ENCODE results near the gene RO60. TPM values are rescaled to one million over a fixed set of nuclear protein-coding genes. Genes with fewer than 3 reads are reported as not detected.
A peak's percentile ranks its signal among the peaks of the same experiment; 100 is the strongest.

Gene RO60
- polyA plus RNA-seq, 4 donors, result 36.1 to 57.2 (median 39.0) TPM

GRCh38 chr1:193060406-193060805, 994 bp downstream of the RO60 start:
- DNase-seq (ENCODE audit: low read depth in 4 of 4, low spot score in 2 of 4), result peak in 1 of 4 donors; percentile 11

GRCh38 chr1:193060938-193061337, 1.5 kb downstream of the RO60 start:
- DNase-seq (ENCODE audit: low read depth in 4 of 4, low spot score in 2 of 4), result no peak

GRCh38 chr1:193062698-193063463, 3.5 kb downstream of the RO60 start:
- no peak for DNase-seq (ENCODE audit: low read depth in 4 of 4, low spot score in 2 of 4)

DNA sequence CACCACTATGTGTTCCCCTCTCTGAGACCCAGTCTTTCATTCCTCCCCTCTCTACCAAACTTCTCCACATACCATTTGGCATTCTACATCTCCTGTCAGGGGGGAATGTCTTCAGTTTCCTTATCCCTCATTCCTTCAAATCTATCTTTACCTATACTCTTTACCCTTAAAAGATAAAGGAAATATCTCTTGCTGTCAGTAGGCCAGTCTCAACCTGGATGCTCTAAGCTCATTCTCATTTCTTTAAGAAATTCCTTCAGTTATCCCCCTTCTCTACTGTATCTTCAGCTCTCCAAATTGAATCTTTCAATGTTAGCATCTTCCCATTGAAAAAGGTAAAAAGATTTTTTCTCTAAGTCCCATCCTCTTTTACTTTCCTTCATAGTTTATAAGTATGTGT, 6.5 kb downstream of the RO60 start:
- DNase-seq (ENCODE audit: low read depth in 4 of 4, low spot score in 2 of 4), result no peak

GRCh38 chr1:193066606-193067005, 7.2 kb downstream of the RO60 start:
- no peak for DNase-seq (ENCODE audit: low read depth in 4 of 4, low spot score in 2 of 4)

DNA sequence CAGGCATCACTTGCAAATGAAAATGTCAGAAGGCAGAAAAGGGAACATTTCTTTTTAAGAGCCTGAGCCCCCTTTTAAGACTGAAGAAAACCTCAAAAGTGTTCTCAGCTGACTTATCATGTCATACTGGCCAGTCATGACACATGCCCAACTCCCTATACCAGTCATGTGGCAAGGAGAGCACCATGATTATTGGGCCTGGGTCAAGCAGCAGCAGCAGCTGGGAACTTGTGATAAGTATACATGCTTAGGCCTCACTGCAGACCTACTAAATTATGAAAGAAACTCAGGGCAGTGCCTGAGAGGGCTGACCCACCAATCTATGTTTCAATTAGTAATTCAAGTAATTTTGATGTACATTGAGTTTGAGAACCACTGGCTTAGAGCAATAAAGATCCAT, 8.6 kb downstream of the RO60 start:
- no peak for DNase-seq (ENCODE audit: low read depth in 4 of 4, low spot score in 2 of 4)

- DNase-seq (ENCODE audit: low read depth in 4 of 4, low spot score in 2 of 4), result no peak
These were observed 10.5 kb downstream of the RO60 start for GRCh38 chr1:193069748-193070385.

DNA sequence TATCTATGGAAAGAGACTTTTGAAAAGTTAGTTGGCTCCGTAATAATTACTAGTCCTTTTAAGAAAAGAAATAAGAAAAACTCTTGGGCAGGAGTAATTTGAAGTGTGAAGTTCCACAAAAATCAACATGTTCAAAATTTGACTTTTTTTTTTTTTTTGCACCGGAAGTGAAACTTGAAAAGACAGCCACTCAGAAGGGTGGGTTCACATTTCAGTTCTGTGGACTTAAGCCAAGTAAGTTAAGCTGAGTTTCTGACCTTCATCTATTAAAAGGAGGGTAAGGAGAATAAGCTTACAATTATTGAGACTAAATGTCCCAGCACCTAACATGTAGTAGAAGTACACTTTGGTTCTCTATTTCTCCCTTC, 11.0 kb downstream of the RO60 start:
- no peak for DNase-seq (ENCODE audit: low read depth in 4 of 4, low spot score in 2 of 4)

DNA sequence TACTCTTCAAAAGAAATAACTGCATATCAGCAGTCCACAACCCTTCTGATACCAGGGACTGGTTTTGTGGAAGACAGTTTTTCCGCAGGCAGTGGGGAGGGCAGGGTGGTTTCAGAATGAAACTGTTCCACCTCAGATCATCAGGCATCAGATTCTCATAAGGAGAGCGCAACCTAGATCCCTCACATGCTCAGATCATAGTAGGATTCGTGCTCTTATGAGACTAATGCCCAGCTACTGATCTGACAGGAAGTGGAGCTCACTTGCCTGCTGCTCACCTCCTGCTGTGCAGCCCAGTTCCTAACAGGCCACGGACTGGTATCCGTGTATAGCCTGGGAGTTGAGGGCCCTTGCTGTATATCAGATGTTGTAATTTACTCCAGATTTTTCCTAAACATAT, 11.5 kb downstream of the RO60 start:
- no peak for DNase-seq (ENCODE audit: low read depth in 4 of 4, low spot score in 2 of 4)

GRCh38 chr1:193077991-193078390, 18.6 kb downstream of the RO60 start:
- no peak for DNase-seq (ENCODE audit: low read depth in 4 of 4, low spot score in 2 of 4)

GRCh38 chr1:193079187-193079586, 19.8 kb downstream of the RO60 start:
- no peak for DNase-seq (ENCODE audit: low read depth in 4 of 4, low spot score in 2 of 4)

DNA sequence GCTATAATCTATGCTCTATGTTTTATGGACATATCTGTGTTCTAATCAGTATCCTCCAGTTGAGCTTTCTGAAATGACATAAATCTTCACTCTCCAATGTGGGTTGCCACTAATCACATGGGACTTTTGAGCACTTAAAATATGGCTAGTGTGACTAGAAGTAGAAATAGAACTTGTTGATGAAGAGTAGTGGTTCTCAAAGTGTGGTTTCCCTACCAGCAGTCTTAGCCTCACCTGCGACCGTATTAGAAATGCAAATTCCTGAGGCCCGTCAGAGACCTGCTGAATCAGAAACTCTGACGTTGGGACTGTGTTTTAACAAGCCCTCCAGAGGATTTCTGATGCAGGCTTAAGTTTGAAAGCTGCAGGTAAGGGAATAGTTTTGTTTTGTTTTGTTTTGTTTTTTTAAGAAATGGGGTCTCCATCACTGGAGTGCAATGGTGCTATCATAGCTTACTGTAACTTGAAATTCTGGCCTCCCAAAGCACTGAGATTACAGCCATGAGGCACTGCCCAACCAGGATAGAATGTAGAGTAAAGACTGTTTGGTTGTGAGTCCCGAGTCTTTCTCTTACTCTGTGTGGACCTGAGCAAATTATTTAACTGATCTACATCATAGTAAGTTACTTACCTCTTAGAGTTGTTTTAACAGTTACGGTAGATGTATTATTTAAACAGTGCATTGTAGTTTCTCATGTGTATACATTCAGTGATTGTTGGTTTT, 24.1 kb downstream of the RO60 start:
- DNase-seq (ENCODE audit: low read depth in 4 of 4, low spot score in 2 of 4), result no peak

GRCh38 chr1:193085263-193085662, 25.9 kb downstream of the RO60 start:
- DNase-seq (ENCODE audit: low read depth in 4 of 4, low spot score in 2 of 4), result no peak

DNA sequence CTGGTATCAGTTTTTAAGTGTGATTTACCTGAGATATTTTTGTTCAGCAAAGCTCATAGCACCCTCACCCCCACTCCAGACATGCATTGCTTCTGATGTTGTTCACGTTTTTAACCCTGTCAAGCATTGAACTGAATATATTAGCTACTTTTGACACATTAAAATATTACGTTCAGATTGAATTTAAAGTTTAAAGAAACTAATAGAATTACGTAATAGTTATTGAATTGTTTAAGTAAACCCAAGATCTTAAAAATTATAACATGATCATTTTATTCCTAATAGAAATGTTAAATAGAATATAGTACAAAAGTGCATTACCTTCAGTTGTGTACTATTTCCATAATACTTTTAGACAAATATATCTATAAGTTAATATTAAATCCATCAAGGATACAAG, 26.9 kb downstream of the RO60 start:
- DNase-seq (ENCODE audit: low read depth in 4 of 4, low spot score in 2 of 4), result no peak

GRCh38 chr1:193087893-193088292, 28.5 kb downstream of the RO60 start:
- no peak for DNase-seq (ENCODE audit: low read depth in 4 of 4, low spot score in 2 of 4)

DNA sequence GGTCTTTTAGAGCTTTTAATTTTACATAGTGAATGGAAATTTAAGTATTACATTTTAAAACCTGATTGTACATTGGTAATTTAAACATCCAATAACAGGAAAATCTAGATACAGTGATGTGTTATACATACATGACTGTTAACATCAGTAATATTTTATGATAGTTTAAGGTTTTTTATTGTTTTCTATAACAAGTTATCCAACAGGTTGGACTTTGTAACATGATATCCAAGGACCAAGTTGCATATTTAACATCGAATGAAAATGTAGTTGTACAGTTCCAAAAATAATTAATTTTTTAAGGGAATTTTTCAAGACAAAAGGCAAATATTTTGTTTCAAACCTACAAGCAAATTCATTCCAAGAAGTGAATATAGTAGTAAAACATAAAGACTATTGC, 31.5 kb downstream of the RO60 start:
- DNase-seq (ENCODE audit: low read depth in 4 of 4, low spot score in 2 of 4), result no peak

DNA sequence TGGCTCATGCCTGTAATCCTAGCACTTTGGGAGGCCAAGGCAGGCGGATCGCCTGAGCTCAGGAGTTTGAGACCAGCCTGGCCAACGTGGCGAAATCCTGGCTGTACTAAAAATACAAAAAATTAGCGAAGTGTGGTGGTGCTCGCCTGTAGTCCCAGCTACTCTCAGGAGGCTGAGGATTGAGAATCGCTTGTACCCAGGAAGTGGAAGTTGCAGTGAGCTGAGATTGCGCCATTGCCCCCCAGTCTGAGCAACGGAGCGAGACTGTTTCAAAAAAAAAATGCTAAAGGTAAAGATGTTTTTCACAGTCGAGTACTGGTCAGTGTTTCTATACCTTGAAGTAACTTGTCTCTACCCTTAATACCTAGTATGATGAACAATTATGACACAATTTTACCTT, 34.7 kb downstream of the RO60 start:
- DNase-seq (ENCODE audit: low read depth in 4 of 4, low spot score in 2 of 4), result no peak

GRCh38 chr1:193102662-193103061, 43.2 kb downstream of the RO60 start:
- DNase-seq (ENCODE audit: low read depth in 4 of 4, low spot score in 2 of 4), result no peak

- DNase-seq (ENCODE audit: low read depth in 4 of 4, low spot score in 2 of 4), result no peak
These were observed 44.5 kb downstream of the RO60 start for GRCh38 chr1:193103759-193104501.

DNA sequence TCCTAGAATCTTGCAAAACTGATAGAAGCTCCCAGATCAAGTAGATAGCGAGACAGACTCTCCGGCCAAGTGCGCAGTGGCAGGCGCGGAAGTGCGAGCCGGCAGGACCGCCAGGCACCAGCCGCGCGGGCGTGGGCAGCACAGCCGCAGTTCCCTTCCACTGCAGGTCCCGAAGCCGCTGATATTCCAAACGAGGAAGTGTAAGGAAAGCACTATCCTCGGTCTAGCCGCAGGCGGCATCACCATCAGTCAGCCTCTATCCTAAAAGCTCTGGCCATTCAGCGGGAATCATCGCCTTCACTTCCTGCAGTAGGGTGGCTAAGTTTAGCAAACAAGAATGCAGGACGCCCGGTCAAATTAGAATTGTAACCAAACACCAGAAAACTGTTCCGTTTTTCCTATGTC, 45.1 kb downstream of the RO60 start:
- peak in 1 of 4 donors; percentile 52 for DNase-seq (ENCODE audit: low read depth in 4 of 4, low spot score in 2 of 4)
